Tibial nerve (tissue), 4 donors: ENCODE data around the gene FREY1.

Experiments used
- EP300 ChIP-seq, 2 donors: sonication (generic); formaldehyde crosslinking; IDR thresholded peaks; one replicate each; pipeline ENCODE4 v1.6.1; 2017; ENCODE audit warnings: antibody characterized with exemption in 2 of 2, mild to moderate bottlenecking in 1 of 2
- POLR2A ChIP-seq, 2 donors: fragments of 450-650 bp; IDR thresholded peaks; one replicate each; pipeline ENCODE4 v1.6.1; 2017; ENCODE audit warnings: antibody characterized with exemption in 2 of 2, mild to moderate bottlenecking in 2 of 2, moderate library complexity in 2 of 2
- TF ChIP-seq, protein P1 (sequence below), 5 experiments: fragments of 200-600 bp in 3 of 5; fragments of 450-650 bp in 2 of 5; sonication (generic) in 3 of 5; IDR thresholded peaks; one replicate each; pipeline ENCODE4 v1.5.1; 2016 to 2019; ENCODE audit warnings: antibody characterized with exemption in 5 of 5, mild to moderate bottlenecking in 3 of 5, moderate library complexity in 2 of 5

DNA sequence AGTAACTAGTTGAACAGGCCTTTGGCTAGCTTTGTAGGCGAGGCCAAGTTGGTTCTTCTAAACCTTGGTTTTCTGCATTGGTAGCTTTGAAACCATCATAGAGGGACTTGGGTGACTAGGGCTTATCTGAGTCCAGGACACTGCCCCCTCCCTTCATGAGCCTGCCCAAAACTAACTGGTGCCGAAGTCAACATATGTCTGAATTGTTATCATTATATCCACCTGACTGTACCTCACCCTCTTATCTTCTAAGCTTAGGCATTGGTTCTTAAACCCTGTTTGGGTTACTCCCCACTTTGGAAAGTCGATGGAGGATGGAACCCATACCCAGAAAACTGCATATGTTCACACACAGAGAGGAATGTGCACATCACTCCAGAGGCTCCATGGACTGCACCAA lies 29.2 kb downstream of the FREY1 start:
- TF ChIP-seq, protein P1, sequence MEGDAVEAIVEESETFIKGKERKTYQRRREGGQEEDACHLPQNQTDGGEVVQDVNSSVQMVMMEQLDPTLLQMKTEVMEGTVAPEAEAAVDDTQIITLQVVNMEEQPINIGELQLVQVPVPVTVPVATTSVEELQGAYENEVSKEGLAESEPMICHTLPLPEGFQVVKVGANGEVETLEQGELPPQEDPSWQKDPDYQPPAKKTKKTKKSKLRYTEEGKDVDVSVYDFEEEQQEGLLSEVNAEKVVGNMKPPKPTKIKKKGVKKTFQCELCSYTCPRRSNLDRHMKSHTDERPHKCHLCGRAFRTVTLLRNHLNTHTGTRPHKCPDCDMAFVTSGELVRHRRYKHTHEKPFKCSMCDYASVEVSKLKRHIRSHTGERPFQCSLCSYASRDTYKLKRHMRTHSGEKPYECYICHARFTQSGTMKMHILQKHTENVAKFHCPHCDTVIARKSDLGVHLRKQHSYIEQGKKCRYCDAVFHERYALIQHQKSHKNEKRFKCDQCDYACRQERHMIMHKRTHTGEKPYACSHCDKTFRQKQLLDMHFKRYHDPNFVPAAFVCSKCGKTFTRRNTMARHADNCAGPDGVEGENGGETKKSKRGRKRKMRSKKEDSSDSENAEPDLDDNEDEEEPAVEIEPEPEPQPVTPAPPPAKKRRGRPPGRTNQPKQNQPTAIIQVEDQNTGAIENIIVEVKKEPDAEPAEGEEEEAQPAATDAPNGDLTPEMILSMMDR (IDR thresholded peaks at IDR 0.05), result no peak
- TF ChIP-seq POLR2A (IDR thresholded peaks at IDR 0.05), result no peak
- TF ChIP-seq EP300 (IDR thresholded peaks at IDR 0.05), result no peak
